Endothelial cell of umbilical vein (primary cell): ENCODE results near the gene PLEKHG3.

Source experiments
- CTCF ChIP-seq, 2 donors: IDR thresholded peaks; 1 replicate in 1 of 2; 2 replicates in 1 of 2; pipeline ENCODE4 v1.5.1; 2011; ENCODE audit warnings: low read length in 2 of 2, mild to moderate bottlenecking in 2 of 2, moderate library complexity in 2 of 2, control low read depth in 1 of 2, inconsistent platforms in 1 of 2, low read depth in 1 of 2; ENCODE audit not compliant: insufficient read depth in 1 of 2; ENCODE audit errors: extremely low read depth in 1 of 2
- MAX ChIP-seq: IDR thresholded peaks from 2 replicates; pipeline ENCODE4 v1.6.1; 2011; ENCODE audit not compliant: insufficient read depth, insufficient read length
- MYC ChIP-seq: IDR thresholded peaks from one replicate; pipeline ENCODE4 v1.6.1; 2011; ENCODE audit warnings: mild to moderate bottlenecking, low read depth, low read length
- POLR2A ChIP-seq: IDR thresholded peaks from 2 replicates; pipeline ENCODE4 v1.6.1; 2012; ENCODE audit warnings: low read depth, mild to moderate bottlenecking, control low read depth, low read length
- POLR2AphosphoS5 ChIP-seq: IDR thresholded peaks from 2 replicates; pipeline ENCODE4 v1.6.1; 2012; ENCODE audit warnings: low read depth, mild to moderate bottlenecking, control low read depth, low read length, moderate library complexity; ENCODE audit not compliant: insufficient read depth

- TF ChIP-seq CTCF (IDR thresholded peaks at IDR 0.05; ENCODE audit: extremely low read depth in 1 of 2, insufficient read depth in 1 of 2, low read depth in 1 of 2, low read length in 2 of 2) (no peak), POLR2A (no peak), MYC (no peak), POLR2AphosphoS5 (no peak), MAX (no peak)
Observed at GRCh38 chr14:64715146-64715627, 11.0 kb downstream of the PLEKHG3 start.
